ENCODE results near the gene C12orf57.

DNA sequence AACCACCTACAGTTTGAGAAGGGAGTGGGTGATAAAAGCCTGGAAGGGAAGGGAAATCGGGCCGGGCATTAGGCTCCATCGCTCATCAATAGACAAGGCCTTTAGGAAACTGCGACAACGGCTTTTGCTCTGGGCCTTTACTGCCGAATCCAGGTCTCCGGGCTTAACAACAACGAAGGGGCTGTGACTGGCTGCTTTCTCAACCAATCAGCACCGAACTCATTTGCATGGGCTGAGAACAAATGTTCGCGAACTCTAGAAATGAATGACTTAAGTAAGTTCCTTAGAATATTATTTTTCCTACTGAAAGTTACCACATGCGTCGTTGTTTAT lies 467 bp upstream of the C12orf57 start:
- TF ChIP-seq, protein P1, sequence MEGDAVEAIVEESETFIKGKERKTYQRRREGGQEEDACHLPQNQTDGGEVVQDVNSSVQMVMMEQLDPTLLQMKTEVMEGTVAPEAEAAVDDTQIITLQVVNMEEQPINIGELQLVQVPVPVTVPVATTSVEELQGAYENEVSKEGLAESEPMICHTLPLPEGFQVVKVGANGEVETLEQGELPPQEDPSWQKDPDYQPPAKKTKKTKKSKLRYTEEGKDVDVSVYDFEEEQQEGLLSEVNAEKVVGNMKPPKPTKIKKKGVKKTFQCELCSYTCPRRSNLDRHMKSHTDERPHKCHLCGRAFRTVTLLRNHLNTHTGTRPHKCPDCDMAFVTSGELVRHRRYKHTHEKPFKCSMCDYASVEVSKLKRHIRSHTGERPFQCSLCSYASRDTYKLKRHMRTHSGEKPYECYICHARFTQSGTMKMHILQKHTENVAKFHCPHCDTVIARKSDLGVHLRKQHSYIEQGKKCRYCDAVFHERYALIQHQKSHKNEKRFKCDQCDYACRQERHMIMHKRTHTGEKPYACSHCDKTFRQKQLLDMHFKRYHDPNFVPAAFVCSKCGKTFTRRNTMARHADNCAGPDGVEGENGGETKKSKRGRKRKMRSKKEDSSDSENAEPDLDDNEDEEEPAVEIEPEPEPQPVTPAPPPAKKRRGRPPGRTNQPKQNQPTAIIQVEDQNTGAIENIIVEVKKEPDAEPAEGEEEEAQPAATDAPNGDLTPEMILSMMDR (IDR thresholded peaks at IDR 0.05; ENCODE audit: poor library complexity, severe bottlenecking) = no peak
- TF ChIP-seq POLR2AphosphoS5 (IDR thresholded peaks at IDR 0.05) (no peak), EZH2 (IDR thresholded peaks at IDR 0.05; ENCODE audit: borderline replicate concordance, insufficient read depth, low read length, poor library complexity, severe bottlenecking) (no peak)
- TF ChIP-seq, protein P2, sequence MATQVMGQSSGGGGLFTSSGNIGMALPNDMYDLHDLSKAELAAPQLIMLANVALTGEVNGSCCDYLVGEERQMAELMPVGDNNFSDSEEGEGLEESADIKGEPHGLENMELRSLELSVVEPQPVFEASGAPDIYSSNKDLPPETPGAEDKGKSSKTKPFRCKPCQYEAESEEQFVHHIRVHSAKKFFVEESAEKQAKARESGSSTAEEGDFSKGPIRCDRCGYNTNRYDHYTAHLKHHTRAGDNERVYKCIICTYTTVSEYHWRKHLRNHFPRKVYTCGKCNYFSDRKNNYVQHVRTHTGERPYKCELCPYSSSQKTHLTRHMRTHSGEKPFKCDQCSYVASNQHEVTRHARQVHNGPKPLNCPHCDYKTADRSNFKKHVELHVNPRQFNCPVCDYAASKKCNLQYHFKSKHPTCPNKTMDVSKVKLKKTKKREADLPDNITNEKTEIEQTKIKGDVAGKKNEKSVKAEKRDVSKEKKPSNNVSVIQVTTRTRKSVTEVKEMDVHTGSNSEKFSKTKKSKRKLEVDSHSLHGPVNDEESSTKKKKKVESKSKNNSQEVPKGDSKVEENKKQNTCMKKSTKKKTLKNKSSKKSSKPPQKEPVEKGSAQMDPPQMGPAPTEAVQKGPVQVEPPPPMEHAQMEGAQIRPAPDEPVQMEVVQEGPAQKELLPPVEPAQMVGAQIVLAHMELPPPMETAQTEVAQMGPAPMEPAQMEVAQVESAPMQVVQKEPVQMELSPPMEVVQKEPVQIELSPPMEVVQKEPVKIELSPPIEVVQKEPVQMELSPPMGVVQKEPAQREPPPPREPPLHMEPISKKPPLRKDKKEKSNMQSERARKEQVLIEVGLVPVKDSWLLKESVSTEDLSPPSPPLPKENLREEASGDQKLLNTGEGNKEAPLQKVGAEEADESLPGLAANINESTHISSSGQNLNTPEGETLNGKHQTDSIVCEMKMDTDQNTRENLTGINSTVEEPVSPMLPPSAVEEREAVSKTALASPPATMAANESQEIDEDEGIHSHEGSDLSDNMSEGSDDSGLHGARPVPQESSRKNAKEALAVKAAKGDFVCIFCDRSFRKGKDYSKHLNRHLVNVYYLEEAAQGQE (IDR thresholded peaks at IDR 0.05; ENCODE audit: borderline replicate concordance) = no peak
